ENCODE measurements around the gene YAP1. TPM values are rescaled to one million over a fixed set of nuclear protein-coding genes. Genes with fewer than 3 reads are reported as not detected.
A peak's percentile ranks its signal among the peaks of the same experiment; 100 is the strongest.

Gene YAP1
- total RNA-seq, 2 experiments from 2014 or later = 0.09 TPM; not detected in 1

GRCh38 chr11:102108734-102109440 is 1.4 kb upstream of the YAP1 start:
- H3K36me3 Mint-ChIP-seq = peaks cover 1% of the 10 kb centered on the region
- no peak overlapping the region for H3K27ac Mint-ChIP-seq
- CTCF ChIA-PET = no interaction called here
- peaks cover 11% of the 10 kb centered on the region for H3K4me1 Mint-ChIP-seq
- no peak overlapping the region for H3K4me3 Mint-ChIP-seq
- no peak for DNase-seq
- no peak for ATAC-seq
- no peaks in the 10 kb centered on the region for H3K9me3 Mint-ChIP-seq (ENCODE audit: low read depth)
- peaks cover 46% of the 10 kb centered on the region for H3K27me3 Mint-ChIP-seq

- H3K36me3 Mint-ChIP-seq = peaks cover 1% of the 10 kb centered on the region
- no peaks in the 10 kb centered on the region for H3K9me3 Mint-ChIP-seq (ENCODE audit: low read depth)
- CTCF ChIA-PET = no interaction called here
- no peak overlapping the region for H3K4me3 Mint-ChIP-seq
- H3K4me1 Mint-ChIP-seq = peaks cover 11% of the 10 kb centered on the region
- ATAC-seq (peak; percentile 56), DNase-seq (no peak)
- H3K27me3 Mint-ChIP-seq = peaks cover 58% of the 10 kb centered on the region
- H3K27ac Mint-ChIP-seq = no peak overlapping the region
Measured at GRCh38 chr11:102110761-102111010, 439 bp downstream of the YAP1 start.

- Mint-ChIP-seq H3K36me3 (peaks cover 1% of the 10 kb centered on the region), H3K4me3 (peak overlapping the region; percentile 56), H3K9me3 (ENCODE audit: low read depth) (no peaks in the 10 kb centered on the region), H3K27ac (no peak overlapping the region), H3K4me1 (peaks cover 11% of the 10 kb centered on the region), H3K27me3 (peaks cover 61% of the 10 kb centered on the region)
- DNase-seq (no peak), ATAC-seq (no peak)
- CTCF ChIA-PET = no interaction called here
Measured at GRCh38 chr11:102111011-102111786, 952 bp downstream of the YAP1 start.

DNA sequence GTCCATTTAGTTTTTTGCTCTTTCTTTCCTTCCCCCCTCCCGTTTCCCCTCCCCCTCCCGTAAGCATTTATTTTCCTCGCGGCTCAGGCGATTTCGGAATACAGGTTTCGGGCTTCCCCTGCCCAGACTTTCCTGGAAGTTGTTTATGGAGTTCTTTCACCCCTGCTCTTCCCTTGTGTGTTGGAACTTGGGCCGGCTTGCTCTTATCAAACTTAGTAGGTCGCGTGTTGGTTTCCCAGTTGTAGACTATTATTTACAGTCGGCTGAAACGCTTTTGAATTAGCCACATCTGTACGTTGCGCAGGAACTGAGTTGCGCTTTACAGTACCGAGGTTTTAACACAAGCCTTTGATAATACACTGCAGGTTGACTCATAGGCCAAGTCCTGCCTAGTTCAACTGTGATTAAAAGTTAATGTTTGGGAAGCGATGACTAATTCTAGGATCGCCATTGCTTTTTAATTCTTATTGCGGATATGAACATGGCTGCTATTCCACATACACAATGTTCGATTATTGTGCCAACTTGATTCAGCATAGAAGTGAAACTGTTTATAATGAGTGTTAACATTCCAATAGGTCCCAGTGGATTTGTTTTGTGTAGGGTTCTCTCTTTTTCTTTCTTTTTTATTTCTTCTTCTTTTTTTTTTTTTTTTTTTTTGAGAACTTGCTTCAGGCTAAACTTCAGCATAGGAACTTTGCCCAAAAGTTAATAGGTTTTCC is 1.7 kb downstream of the YAP1 start:
- Mint-ChIP-seq H3K27ac (no peak overlapping the region), H3K9me3 (ENCODE audit: low read depth) (no peaks in the 10 kb centered on the region), H3K36me3 (peaks cover 1% of the 10 kb centered on the region), H3K4me1 (peaks cover 11% of the 10 kb centered on the region), H3K27me3 (peaks cover 68% of the 10 kb centered on the region), H3K4me3 (peak overlapping the region; percentile 56)
- CTCF ChIA-PET = no interaction called here
- DNase-seq = no peak
- ATAC-seq = no peak

DNA sequence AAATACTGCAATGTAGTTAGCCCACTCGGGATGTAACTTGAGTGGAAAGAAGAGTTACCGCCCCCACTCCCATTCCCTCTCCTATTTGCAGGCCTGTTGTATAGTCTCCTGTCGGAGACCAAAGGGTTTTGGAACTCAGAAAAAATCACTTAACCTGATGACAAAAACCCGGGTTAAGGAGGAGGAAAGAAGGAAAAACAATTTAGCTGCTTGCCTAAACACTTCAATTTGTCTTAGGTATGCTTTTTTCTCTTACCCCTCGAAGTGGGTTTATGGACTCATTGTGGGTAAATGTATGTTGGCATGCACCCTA is 2.2 kb downstream of the YAP1 start:
- CTCF ChIA-PET = no interaction called here
- Mint-ChIP-seq H3K27ac (no peak overlapping the region), H3K4me3 (no peak overlapping the region), H3K9me3 (ENCODE audit: low read depth) (no peaks in the 10 kb centered on the region), H3K4me1 (peaks cover 11% of the 10 kb centered on the region), H3K27me3 (peaks cover 68% of the 10 kb centered on the region), H3K36me3 (peaks cover 1% of the 10 kb centered on the region)
- DNase-seq (no peak), ATAC-seq (no peak)

GRCh38 chr11:102114032-102114431 is 3.8 kb downstream of the YAP1 start:
- H3K4me1 Mint-ChIP-seq = peaks cover 13% of the 10 kb centered on the region
- ATAC-seq (no peak), DNase-seq (no peak)
- H3K36me3 Mint-ChIP-seq = peaks cover 1% of the 10 kb centered on the region
- no peaks in the 10 kb centered on the region for H3K9me3 Mint-ChIP-seq (ENCODE audit: low read depth)
- peaks cover 59% of the 10 kb centered on the region for H3K27me3 Mint-ChIP-seq
- CTCF ChIA-PET = no interaction called here
- H3K27ac Mint-ChIP-seq = no peak overlapping the region
- H3K4me3 Mint-ChIP-seq = no peak overlapping the region

DNA sequence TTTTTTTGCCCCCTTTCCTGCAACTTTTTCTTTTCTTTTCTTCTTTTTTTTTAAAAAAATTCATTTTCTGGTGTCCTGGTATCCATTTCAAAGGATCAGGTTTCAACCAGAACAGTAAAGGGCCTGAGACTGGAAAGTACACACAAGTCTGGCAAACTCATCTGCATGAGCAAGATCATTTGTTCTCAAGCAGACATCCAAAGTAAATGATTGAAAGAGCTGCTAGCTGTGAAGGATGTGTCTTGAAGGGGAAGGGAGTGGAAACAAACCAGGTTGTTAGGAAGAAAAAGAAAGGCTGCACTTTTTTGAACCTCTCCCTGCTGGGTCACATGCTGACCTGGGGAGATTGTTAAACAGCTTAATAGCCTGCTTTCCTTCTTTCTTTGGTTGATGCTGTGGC is 5.3 kb downstream of the YAP1 start:
- Mint-ChIP-seq H3K27ac (no peak overlapping the region), H3K9me3 (ENCODE audit: low read depth) (no peaks in the 10 kb centered on the region), H3K27me3 (peaks cover 55% of the 10 kb centered on the region), H3K4me3 (no peak overlapping the region), H3K4me1 (peaks cover 9% of the 10 kb centered on the region), H3K36me3 (peaks cover 1% of the 10 kb centered on the region)
- DNase-seq (no peak), ATAC-seq (no peak)
- CTCF ChIA-PET = no interaction called here

DNA sequence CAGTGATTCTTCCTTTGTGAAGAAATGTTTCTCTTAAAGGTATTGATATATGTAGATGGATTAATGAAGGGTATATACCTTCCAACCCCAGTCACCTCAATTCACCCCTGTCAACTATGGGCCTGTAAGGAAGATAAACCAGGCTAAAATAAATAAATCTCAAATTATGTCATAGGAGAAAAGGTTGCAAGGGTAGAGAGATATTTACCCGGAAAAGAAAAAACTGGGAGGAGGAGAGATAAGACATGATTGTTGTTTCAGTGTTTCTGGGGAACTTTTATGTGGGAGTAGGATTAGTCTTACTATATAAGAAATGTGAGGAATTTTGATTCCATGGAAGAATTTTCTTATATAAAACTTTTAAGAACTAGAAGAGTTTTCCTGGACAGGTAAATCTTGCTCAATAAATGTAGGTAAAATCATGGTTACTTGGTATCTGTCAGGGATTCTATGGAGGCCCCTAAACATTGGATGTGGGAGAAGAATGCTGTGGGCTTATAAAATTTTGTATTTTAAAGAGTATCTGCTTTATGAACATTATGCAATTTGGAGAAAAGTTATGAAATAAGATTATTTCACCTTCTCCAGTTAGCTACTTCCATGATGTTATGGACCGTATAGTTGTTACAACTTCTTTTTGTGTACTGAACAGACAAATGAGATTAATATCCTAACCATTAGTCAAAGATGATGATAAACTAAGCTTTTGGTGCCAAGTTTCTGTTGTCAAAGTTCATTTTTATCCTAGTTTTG is 6.4 kb downstream of the YAP1 start:
- Mint-ChIP-seq H3K27me3 (peaks cover 54% of the 10 kb centered on the region), H3K36me3 (peaks cover 1% of the 10 kb centered on the region), H3K9me3 (ENCODE audit: low read depth) (no peaks in the 10 kb centered on the region), H3K4me1 (peaks cover 7% of the 10 kb centered on the region), H3K27ac (no peak overlapping the region), H3K4me3 (no peak overlapping the region)
- CTCF ChIA-PET = no interaction called here
- no peak for DNase-seq
- ATAC-seq = no peak

- Mint-ChIP-seq H3K27ac (no peak overlapping the region), H3K36me3 (no peaks in the 10 kb centered on the region), H3K4me3 (no peak overlapping the region), H3K27me3 (peaks cover 44% of the 10 kb centered on the region), H3K9me3 (ENCODE audit: low read depth) (no peaks in the 10 kb centered on the region), H3K4me1 (peaks cover 2% of the 10 kb centered on the region)
- DNase-seq = no peak
- CTCF ChIA-PET = no interaction called here
- ATAC-seq = no peak
Measured at GRCh38 chr11:102117472-102118113, 7.3 kb downstream of the YAP1 start.

GRCh38 chr11:102118937-102119336 is 8.7 kb downstream of the YAP1 start:
- CTCF ChIA-PET = no interaction called here
- ATAC-seq (no peak), DNase-seq (no peak)
- peaks cover 38% of the 10 kb centered on the region for H3K27me3 Mint-ChIP-seq
- H3K9me3 Mint-ChIP-seq (ENCODE audit: low read depth) = no peaks in the 10 kb centered on the region
- no peak overlapping the region for H3K4me3 Mint-ChIP-seq
- H3K4me1 Mint-ChIP-seq = peaks cover 2% of the 10 kb centered on the region
- H3K36me3 Mint-ChIP-seq = no peaks in the 10 kb centered on the region
- no peak overlapping the region for H3K27ac Mint-ChIP-seq

- Mint-ChIP-seq H3K36me3 (no peaks in the 10 kb centered on the region), H3K4me3 (no peak overlapping the region), H3K4me1 (peaks cover 2% of the 10 kb centered on the region), H3K27me3 (peaks cover 32% of the 10 kb centered on the region), H3K27ac (no peak overlapping the region), H3K9me3 (ENCODE audit: low read depth) (no peaks in the 10 kb centered on the region)
- DNase-seq (no peak), ATAC-seq (no peak)
- CTCF ChIA-PET = no interaction called here
Measured at GRCh38 chr11:102119997-102120396, 9.8 kb downstream of the YAP1 start.

GRCh38 chr11:102120437-102120973 is 10.3 kb downstream of the YAP1 start:
- no peak for ATAC-seq
- no peak overlapping the region for H3K4me3 Mint-ChIP-seq
- no peak for DNase-seq
- H3K36me3 Mint-ChIP-seq = no peaks in the 10 kb centered on the region
- no peak overlapping the region for H3K27ac Mint-ChIP-seq
- CTCF ChIA-PET = no interaction called here
- peaks cover 2% of the 10 kb centered on the region for H3K4me1 Mint-ChIP-seq
- H3K9me3 Mint-ChIP-seq (ENCODE audit: low read depth) = no peaks in the 10 kb centered on the region
- H3K27me3 Mint-ChIP-seq = peaks cover 28% of the 10 kb centered on the region

DNA sequence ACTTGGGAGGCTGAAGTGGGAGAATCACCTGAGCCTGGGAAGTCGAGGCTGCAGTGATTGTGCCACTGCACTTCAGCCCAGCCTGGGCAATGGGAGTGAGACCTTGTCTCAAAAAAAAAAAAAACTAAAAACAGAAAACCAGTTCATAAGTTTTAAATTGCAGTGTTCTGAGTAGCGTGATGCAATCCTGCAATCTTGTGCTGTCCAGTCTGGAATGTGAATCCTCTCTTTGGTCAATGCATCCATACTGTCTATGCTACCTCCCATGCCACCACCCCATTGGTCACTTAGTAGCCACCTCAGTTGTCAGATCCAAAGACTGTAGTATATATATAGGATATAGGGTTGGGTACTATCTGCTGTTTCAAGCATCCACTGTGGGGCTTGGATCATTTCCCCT is 11.1 kb downstream of the YAP1 start:
- peaks cover 23% of the 10 kb centered on the region for H3K27me3 Mint-ChIP-seq
- H3K4me3 Mint-ChIP-seq = no peak overlapping the region
- H3K27ac Mint-ChIP-seq = no peak overlapping the region
- CTCF ChIA-PET = no interaction called here
- H3K36me3 Mint-ChIP-seq = no peaks in the 10 kb centered on the region
- peaks cover 2% of the 10 kb centered on the region for H3K4me1 Mint-ChIP-seq
- DNase-seq = no peak
- H3K9me3 Mint-ChIP-seq (ENCODE audit: low read depth) = no peaks in the 10 kb centered on the region
- ATAC-seq = no peak
